Vagina (tissue), 2 donors: Measurements from ENCODE around the gene ALG2. TPM values are rescaled to one million over a fixed set of nuclear protein-coding genes. Genes with fewer than 3 reads are reported as not detected.

Experiments used
- DNase-seq, 2 donors: peaks; one replicate each; pipeline ENCODE4 v3.0.0-alpha.2; 2017; ENCODE audit errors: extremely low spot score in 2 of 2
- H3K27ac ChIP-seq: fragments of 200-600 bp; sonication (generic); one replicate; pipeline ENCODE4 v1.5.1; 2019
- H3K27me3 ChIP-seq: fragments of 200-600 bp; sonication (generic); one replicate; pipeline ENCODE4 v1.5.1; 2019
- H3K36me3 ChIP-seq, 2 donors: fragments of 200-600 bp; sonication (generic); one replicate each; pipeline ENCODE4 v1.5.1; 2017 to 2019
- H3K4me1 ChIP-seq: fragments of 200-600 bp; sonication (generic); one replicate; pipeline ENCODE4 v1.5.1; 2019
- H3K4me3 ChIP-seq, 2 donors: fragments of 200-600 bp; sonication (generic); 1 replicate in 1 of 2; 2 replicates in 1 of 2; pipeline ENCODE4 v1.5.1; 2016 to 2019
- H3K9me3 ChIP-seq: fragments of 200-600 bp; sonication (generic); one replicate; pipeline ENCODE4 v1.5.1; 2019
- POLR2A ChIP-seq, 2 donors: fragments of 450-650 bp; IDR thresholded peaks; one replicate each; pipeline ENCODE4 v1.6.1; 2017; ENCODE audit warnings: antibody characterized with exemption in 2 of 2, mild to moderate bottlenecking in 2 of 2, moderate library complexity in 2 of 2
- POLR2AphosphoS5 ChIP-seq, 2 donors: sonication (generic); formaldehyde crosslinking; IDR thresholded peaks; one replicate each; pipeline ENCODE4 v1.9.0; 2017; ENCODE audit warnings: antibody characterized with exemption in 2 of 2, mild to moderate bottlenecking in 2 of 2, low read depth in 1 of 2; ENCODE audit not compliant: insufficient read depth in 1 of 2
- intact Hi-C: fragments of 100-400 bp; cut with DNase I; formaldehyde crosslinking; loops from one replicate; pipeline ENCODE4 v1.15.1; 2023
- total RNA-seq: library from RNA; depleted of rRNA; stranded (reverse); fragments of >200 nt; gene quantifications from one replicate; pipeline ENCODE4 v1.2.3, GENCODE V29; 2016
- TF ChIP-seq, protein P1 (sequence below), 3 experiments: fragments of 450-650 bp in 2 of 3; fragments of 200-600 bp in 1 of 3; sonication (generic) in 1 of 3; IDR thresholded peaks; one replicate each; pipeline ENCODE4 v1.5.1; 2017 to 2019; ENCODE audit warnings: antibody characterized with exemption in 3 of 3, mild to moderate bottlenecking in 2 of 3, moderate library complexity in 2 of 3

The ALG2 gene
- total RNA-seq, 1 donor from 2014 or later = 30.0 TPM

DNA sequence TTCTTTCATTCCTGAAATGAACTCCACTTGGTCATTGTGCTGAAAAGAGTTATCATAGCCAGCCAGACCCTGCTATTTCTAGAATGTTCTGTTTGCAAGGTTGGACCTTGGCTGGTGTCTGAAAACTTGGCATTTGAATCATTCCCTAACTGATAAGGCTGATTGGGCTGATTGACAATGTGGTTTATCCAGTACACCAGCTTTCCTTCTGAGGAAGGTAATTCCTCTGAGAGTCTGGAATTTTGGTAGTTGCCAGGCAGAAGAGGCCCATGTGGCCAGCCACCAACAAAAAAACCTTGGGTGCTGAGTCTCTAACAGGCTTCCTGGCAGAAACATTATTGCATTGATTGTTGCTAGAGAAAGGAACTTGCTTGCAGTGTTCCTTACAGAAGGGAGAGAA lies 15.6 kb upstream of the ALG2 start:
- Histone ChIP-seq H3K36me3 (peaks cover 0 to 20% of the 10 kb centered on the region in 2 donors), H3K9me3 (no peaks in the 10 kb centered on the region), H3K4me3 (no peak overlapping the region), H3K27me3 (no peaks in the 10 kb centered on the region), H3K27ac (no peak overlapping the region), H3K4me1 (no peaks in the 10 kb centered on the region)
- DNase-seq = no peak
- intact Hi-C loops = no loop called here
- TF ChIP-seq POLR2AphosphoS5 (IDR thresholded peaks at IDR 0.05; ENCODE audit: insufficient read depth in 1 of 2, low read depth in 1 of 2) (no peak), POLR2A (IDR thresholded peaks at IDR 0.05) (no peak)
- TF ChIP-seq, protein P1, sequence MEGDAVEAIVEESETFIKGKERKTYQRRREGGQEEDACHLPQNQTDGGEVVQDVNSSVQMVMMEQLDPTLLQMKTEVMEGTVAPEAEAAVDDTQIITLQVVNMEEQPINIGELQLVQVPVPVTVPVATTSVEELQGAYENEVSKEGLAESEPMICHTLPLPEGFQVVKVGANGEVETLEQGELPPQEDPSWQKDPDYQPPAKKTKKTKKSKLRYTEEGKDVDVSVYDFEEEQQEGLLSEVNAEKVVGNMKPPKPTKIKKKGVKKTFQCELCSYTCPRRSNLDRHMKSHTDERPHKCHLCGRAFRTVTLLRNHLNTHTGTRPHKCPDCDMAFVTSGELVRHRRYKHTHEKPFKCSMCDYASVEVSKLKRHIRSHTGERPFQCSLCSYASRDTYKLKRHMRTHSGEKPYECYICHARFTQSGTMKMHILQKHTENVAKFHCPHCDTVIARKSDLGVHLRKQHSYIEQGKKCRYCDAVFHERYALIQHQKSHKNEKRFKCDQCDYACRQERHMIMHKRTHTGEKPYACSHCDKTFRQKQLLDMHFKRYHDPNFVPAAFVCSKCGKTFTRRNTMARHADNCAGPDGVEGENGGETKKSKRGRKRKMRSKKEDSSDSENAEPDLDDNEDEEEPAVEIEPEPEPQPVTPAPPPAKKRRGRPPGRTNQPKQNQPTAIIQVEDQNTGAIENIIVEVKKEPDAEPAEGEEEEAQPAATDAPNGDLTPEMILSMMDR (IDR thresholded peaks at IDR 0.05) = no peak

DNA sequence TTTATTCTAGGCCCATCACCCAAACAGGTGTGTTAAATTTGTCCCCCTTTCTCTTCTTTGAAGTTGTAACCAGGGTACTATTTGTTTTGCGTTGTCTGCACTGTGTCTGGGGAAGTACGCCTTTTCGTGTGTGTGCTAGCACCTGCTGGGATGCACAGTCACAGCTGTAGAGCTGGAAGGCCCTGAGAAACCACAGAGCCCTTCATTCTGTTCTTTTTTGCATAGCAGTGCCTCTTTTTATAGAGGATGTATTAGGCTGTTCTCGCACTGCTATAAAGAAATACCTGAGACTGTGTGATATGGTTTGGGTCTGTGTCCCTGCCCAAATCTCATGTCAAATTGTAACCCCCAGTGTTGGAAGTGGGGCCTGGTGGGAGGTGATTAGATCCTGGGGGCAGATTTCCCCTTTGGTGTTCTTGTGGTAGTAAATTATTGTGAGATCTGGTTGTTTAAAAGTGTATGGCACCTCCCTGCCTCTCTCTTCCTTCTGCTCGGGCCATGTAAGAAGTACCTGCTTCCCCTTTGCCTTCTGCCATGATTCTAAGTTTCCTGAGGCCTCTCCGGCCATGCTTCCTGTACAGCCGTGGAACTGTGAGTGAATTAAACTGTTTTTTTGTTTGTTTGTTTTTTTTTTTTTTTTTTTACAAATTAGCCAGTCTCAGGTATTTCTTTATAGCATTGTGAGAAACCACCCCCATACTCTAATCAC lies 14.3 kb upstream of the ALG2 start:
- Histone ChIP-seq H3K27me3 (no peaks in the 10 kb centered on the region), H3K27ac (no peak overlapping the region), H3K9me3 (no peaks in the 10 kb centered on the region), H3K4me1 (no peaks in the 10 kb centered on the region), H3K36me3 (peaks cover 0 to 24% of the 10 kb centered on the region in 2 donors), H3K4me3 (no peak overlapping the region)
- intact Hi-C loops = no loop called here
- TF ChIP-seq, protein P1 (IDR thresholded peaks at IDR 0.05) = no peak
- TF ChIP-seq POLR2AphosphoS5 (IDR thresholded peaks at IDR 0.05; ENCODE audit: insufficient read depth in 1 of 2, low read depth in 1 of 2) = no peak
- no peak for TF ChIP-seq POLR2A (IDR thresholded peaks at IDR 0.05)
- DNase-seq = no peak

DNA sequence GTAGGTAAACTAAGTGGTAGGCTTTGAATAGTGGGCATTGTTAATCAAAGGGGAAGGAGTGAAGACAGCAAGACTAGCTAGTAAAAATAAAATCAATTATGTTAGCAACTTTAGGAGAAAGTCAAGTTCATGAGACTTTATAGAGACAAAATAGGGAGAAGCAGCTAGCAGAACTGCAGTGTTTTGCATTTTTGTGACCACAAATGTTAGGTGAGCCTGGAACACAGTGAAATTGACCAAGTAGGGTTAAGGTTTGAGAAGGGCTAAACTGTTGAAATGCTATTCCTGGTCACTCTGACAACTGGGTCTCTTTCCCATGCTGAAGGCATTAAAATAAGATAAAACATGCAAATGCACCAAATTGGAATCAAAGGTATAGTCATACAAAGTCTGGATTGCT lies 13.3 kb upstream of the ALG2 start:
- H3K9me3 ChIP-seq = no peaks in the 10 kb centered on the region
- H3K4me1 ChIP-seq = no peaks in the 10 kb centered on the region
- H3K36me3 ChIP-seq = peaks cover 0 to 28% of the 10 kb centered on the region in 2 donors
- no peak overlapping the region for H3K4me3 ChIP-seq
- no peaks in the 10 kb centered on the region for H3K27me3 ChIP-seq
- DNase-seq = no peak
- TF ChIP-seq POLR2A (IDR thresholded peaks at IDR 0.05) = no peak
- no peak for TF ChIP-seq POLR2AphosphoS5 (IDR thresholded peaks at IDR 0.05; ENCODE audit: insufficient read depth in 1 of 2, low read depth in 1 of 2)
- TF ChIP-seq, protein P1 (IDR thresholded peaks at IDR 0.05) = no peak
- H3K27ac ChIP-seq = no peak overlapping the region
- intact Hi-C loops = no loop called here

DNA sequence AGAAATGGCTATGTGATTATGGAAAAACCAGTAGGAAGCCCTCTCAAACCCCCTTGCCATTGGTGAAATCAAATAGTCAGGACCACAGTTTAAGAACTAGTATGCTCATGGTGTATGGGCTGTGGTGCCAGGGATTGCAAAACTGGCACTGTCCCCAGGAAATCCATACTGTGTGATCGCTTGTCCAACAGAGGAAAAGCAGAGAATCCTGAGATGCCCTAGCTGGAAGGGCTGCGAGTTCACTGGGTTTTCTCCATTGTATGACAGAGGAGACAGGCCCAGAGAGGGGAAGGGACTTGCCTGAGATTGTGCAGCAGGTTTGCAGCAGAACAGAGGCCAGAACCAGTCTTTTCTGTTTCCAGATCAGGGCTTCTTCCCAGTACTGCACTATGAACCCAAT lies 12.9 kb upstream of the ALG2 start:
- intact Hi-C loops = no loop called here
- TF ChIP-seq, protein P1 (IDR thresholded peaks at IDR 0.05) = no peak
- TF ChIP-seq POLR2AphosphoS5 (IDR thresholded peaks at IDR 0.05; ENCODE audit: insufficient read depth in 1 of 2, low read depth in 1 of 2) = no peak
- TF ChIP-seq POLR2A (IDR thresholded peaks at IDR 0.05) = no peak
- H3K27ac ChIP-seq = no peak overlapping the region
- no peaks in the 10 kb centered on the region for H3K9me3 ChIP-seq
- no peaks in the 10 kb centered on the region for H3K4me1 ChIP-seq
- peaks cover 0 to 27% of the 10 kb centered on the region in 2 donors for H3K36me3 ChIP-seq
- no peak overlapping the region for H3K4me3 ChIP-seq
- no peak for DNase-seq
- H3K27me3 ChIP-seq = no peaks in the 10 kb centered on the region

DNA sequence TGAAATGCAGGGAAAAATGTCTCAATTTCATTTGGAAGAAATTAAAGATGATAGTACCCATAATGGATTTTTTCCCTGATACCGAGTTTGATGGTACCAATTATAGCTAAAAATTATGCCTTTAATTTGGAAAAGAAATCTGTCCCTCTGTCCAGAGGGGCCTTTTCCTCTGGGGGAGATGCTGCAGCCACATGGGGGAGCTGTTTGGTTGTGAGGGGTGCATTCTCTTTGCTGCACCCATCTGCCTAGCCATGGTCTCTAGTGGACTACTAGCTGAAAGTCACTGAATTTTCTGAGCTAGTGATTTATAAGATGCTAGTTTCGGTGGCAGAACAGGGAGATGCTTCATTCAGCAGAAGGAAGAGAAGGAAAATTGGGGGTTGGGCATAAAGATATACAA lies 10.0 kb upstream of the ALG2 start:
- Histone ChIP-seq H3K27ac (no peak overlapping the region), H3K36me3 (peaks cover 0 to 38% of the 10 kb centered on the region in 2 donors), H3K4me1 (peaks cover 1% of the 10 kb centered on the region), H3K9me3 (no peaks in the 10 kb centered on the region), H3K4me3 (no peak overlapping the region), H3K27me3 (no peaks in the 10 kb centered on the region)
- no peak for DNase-seq
- intact Hi-C loops = no loop called here
- TF ChIP-seq POLR2A (IDR thresholded peaks at IDR 0.05) = no peak
- TF ChIP-seq POLR2AphosphoS5 (IDR thresholded peaks at IDR 0.05; ENCODE audit: insufficient read depth in 1 of 2, low read depth in 1 of 2) = no peak
- TF ChIP-seq, protein P1 (IDR thresholded peaks at IDR 0.05) = no peak
